MM.1S (cell line): ENCODE data around the gene RARA.

Experiments used
- DNase-seq: peaks from one replicate; pipeline ENCODE4 v3.0.0-alpha.2; 2015
- H2AFZ ChIP-seq: fragments of 300-600 bp; sonication (generic); 2 replicates; pipeline ENCODE4 v1.6.0; 2016; ENCODE audit warnings: antibody characterized with exemption, low read length
- H3F3A ChIP-seq: fragments of 300-600 bp; sonication (generic); 2 replicates; pipeline ENCODE4 v1.6.1; 2016; ENCODE audit warnings: mild to moderate bottlenecking, antibody characterized with exemption, low read length, moderate library complexity, mixed read lengths; ENCODE audit not compliant: insufficient read depth
- H3K27ac ChIP-seq: fragments of 300-600 bp; sonication (generic); 2 replicates; pipeline ENCODE4 v1.5.1; 2016; ENCODE audit warnings: mild to moderate bottlenecking, low read length
- H3K27me3 ChIP-seq: fragments of 300-600 bp; sonication (generic); replicated peaks from 2 replicates; pipeline ENCODE4 v1.6.0; 2016; ENCODE audit warnings: low read length; ENCODE audit not compliant: insufficient read depth
- H3K36me3 ChIP-seq: fragments of 300-600 bp; sonication (generic); replicated peaks from 2 replicates; pipeline ENCODE4 v1.6.1; 2016; ENCODE audit warnings: mild to moderate bottlenecking, low read length, mixed read lengths; ENCODE audit not compliant: insufficient read depth
- H3K4me1 ChIP-seq: fragments of 300-600 bp; sonication (generic); 2 replicates; pipeline ENCODE4 v1.6.1; 2016; ENCODE audit warnings: low read length, mixed read lengths
- H3K4me2 ChIP-seq: fragments of 300-600 bp; sonication (generic); 2 replicates; pipeline ENCODE4 v1.6.0; 2016; ENCODE audit warnings: low read depth, low read length
- H3K4me3 ChIP-seq: fragments of 300-600 bp; sonication (generic); 2 replicates; pipeline ENCODE4 v1.5.1; 2016; ENCODE audit warnings: low read length, mixed read lengths
- H3K79me2 ChIP-seq: fragments of 300-600 bp; sonication (generic); 2 replicates; pipeline ENCODE4 v1.6.1; 2016; ENCODE audit warnings: mixed run types, low read length, mixed read lengths
- H3K9ac ChIP-seq: fragments of 300-600 bp; sonication (generic); 2 replicates; pipeline ENCODE4 v1.6.1; 2016; ENCODE audit warnings: low read length, mixed read lengths
- H3K9me2 ChIP-seq: fragments of 300-600 bp; sonication (generic); replicated peaks from 2 replicates; pipeline ENCODE4 v1.6.1; 2016; ENCODE audit warnings: mild to moderate bottlenecking, low read length, mixed read lengths; ENCODE audit not compliant: insufficient read depth
- H3K9me3 ChIP-seq: fragments of 300-600 bp; sonication (generic); replicated peaks from 2 replicates; pipeline ENCODE4 v1.6.1; 2016; ENCODE audit warnings: mild to moderate bottlenecking, low read length, mixed read lengths; ENCODE audit not compliant: insufficient read depth
- H4K20me1 ChIP-seq: fragments of 300-600 bp; sonication (generic); 2 replicates; pipeline ENCODE4 v1.6.1; 2016; ENCODE audit warnings: mild to moderate bottlenecking, low read length, moderate library complexity, mixed read lengths; ENCODE audit not compliant: insufficient read depth
- EZH2 ChIP-seq: fragments of 300-600 bp; sonication (generic); optimal IDR thresholded peaks from 2 replicates; pipeline ENCODE3; 2017; ENCODE audit warnings: low read depth, mild to moderate bottlenecking, antibody characterized with exemption, low read length, mixed read lengths
- EZH2phosphoT487 ChIP-seq: fragments of 300-600 bp; sonication (generic); IDR thresholded peaks from 2 replicates; pipeline ENCODE4 v1.6.1; 2018; ENCODE audit warnings: antibody characterized with exemption, low read length
- TF ChIP-seq, protein P1 (sequence below): fragments of 300-600 bp; sonication (generic); IDR thresholded peaks from 2 replicates; pipeline ENCODE4 v1.5.1; 2016; ENCODE audit warnings: antibody characterized with exemption, low read length, mixed read lengths

RARA gene

DNA sequence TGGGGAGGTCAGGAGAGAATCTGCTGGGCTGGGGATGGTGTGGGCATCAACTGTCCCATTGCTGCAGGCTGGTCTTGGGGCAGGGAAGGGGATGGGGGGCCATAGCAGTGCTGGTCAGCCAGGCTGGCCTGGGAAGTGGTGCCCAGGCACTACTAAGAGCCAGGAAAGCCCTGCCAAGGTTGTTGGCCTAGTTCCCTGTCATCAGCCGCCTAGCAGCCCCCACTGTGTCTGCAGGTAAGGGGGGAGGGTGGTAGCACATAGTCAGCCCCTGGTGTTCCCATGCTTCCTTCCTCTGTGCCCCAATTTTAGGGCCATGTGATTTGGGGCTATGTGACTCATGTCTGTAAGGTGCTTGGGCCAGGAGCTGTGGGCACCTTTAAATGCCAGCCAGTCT lies 37.8 kb downstream of the RARA start:
- Histone ChIP-seq H3K79me2 (peaks cover 92% of the 10 kb centered on the region), H3K27ac (no peak overlapping the region), H3F3A (no peaks in the 10 kb centered on the region), H3K9me2 (no peaks in the 10 kb centered on the region), H3K4me2 (no peak overlapping the region), H2AFZ (no peak overlapping the region), H3K36me3 (no peaks in the 10 kb centered on the region), H3K9ac (no peak overlapping the region), H3K4me1 (no peaks in the 10 kb centered on the region), H4K20me1 (peaks cover 29% of the 10 kb centered on the region; the same call in 1 of the 2 replicates), H3K27me3 (no peaks in the 10 kb centered on the region), H3K9me3 (no peaks in the 10 kb centered on the region), H3K4me3 (no peak overlapping the region)
- no peak for TF ChIP-seq EZH2
- no peak for TF ChIP-seq EZH2phosphoT487
- TF ChIP-seq, protein P1, sequence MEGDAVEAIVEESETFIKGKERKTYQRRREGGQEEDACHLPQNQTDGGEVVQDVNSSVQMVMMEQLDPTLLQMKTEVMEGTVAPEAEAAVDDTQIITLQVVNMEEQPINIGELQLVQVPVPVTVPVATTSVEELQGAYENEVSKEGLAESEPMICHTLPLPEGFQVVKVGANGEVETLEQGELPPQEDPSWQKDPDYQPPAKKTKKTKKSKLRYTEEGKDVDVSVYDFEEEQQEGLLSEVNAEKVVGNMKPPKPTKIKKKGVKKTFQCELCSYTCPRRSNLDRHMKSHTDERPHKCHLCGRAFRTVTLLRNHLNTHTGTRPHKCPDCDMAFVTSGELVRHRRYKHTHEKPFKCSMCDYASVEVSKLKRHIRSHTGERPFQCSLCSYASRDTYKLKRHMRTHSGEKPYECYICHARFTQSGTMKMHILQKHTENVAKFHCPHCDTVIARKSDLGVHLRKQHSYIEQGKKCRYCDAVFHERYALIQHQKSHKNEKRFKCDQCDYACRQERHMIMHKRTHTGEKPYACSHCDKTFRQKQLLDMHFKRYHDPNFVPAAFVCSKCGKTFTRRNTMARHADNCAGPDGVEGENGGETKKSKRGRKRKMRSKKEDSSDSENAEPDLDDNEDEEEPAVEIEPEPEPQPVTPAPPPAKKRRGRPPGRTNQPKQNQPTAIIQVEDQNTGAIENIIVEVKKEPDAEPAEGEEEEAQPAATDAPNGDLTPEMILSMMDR: no peak
- no peak for DNase-seq

DNA sequence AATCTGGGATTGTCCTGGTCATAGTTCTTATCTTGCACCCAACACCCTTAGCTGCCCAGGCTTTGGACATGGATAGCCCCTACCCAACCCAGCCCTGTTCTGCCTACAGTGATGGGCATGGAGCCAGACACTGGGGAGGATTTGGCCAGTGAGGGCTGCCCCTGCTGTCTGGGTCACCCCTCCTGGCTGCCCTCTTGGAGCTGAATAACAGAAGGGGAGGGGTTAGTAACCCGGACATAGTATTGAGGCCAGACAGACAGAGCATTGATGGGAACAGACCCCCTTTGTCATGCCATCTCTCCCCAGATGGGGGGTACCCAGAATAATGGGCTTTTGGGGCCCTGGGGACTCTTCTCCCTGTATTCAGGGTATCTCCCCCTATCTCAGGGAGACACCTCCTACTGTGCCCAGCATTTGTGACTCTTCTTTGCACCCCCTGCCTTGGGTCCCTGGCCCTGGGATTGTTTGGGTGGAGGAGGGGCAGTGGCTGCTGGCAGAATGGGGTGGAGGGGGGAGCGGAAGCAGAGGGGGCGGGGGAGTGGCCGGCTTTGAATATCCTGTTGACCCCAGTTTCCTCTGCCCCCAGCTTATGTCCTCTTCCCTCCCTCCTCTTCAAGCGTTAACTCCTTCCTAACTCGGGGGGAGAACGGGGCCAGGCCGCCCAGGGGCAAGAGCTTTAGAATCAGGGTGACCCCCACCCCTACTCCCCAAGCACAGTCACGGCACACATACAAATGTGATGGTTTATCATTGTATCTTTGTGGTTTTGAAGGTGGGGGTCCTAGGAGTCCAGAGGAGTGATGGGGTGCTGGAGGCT lies 38.5 kb downstream of the RARA start:
- H3K9ac ChIP-seq: no peak overlapping the region
- H3K9me3 ChIP-seq: no peaks in the 10 kb centered on the region
- H3F3A ChIP-seq: no peaks in the 10 kb centered on the region
- peaks cover under 1% of the 10 kb centered on the region; the same call in 1 of the 2 replicates for H3K4me1 ChIP-seq
- H3K79me2 ChIP-seq: peaks cover 84% of the 10 kb centered on the region
- no peaks in the 10 kb centered on the region for H3K9me2 ChIP-seq
- no peak overlapping the region for H2AFZ ChIP-seq
- H3K27me3 ChIP-seq: no peaks in the 10 kb centered on the region
- no peak for DNase-seq
- H3K36me3 ChIP-seq: peaks cover 7% of the 10 kb centered on the region; the same call in 1 of the 2 replicates
- TF ChIP-seq EZH2phosphoT487 (no peak), EZH2 (no peak)
- TF ChIP-seq, protein P1: no peak
- peaks cover 29% of the 10 kb centered on the region; the same call in 1 of the 2 replicates for H4K20me1 ChIP-seq
- H3K27ac ChIP-seq: no peak overlapping the region
- no peak overlapping the region for H3K4me2 ChIP-seq
- no peak overlapping the region for H3K4me3 ChIP-seq

DNA sequence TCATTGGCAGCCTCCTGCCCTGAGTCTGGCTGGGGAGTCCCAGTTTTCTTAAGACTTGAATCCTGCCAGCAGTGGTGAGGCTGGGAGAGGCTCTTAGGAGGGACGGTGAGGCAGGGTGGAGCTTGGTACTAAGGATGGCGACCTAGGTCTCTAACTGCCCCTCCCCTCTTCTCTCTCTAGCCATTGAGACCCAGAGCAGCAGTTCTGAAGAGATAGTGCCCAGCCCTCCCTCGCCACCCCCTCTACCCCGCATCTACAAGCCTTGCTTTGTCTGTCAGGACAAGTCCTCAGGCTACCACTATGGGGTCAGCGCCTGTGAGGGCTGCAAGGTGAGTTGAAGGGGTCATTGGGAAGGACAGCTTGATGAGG lies 39.1 kb downstream of the RARA start:
- H3K4me2 ChIP-seq: no peak overlapping the region
- no peak for DNase-seq
- H2AFZ ChIP-seq: no peak overlapping the region
- no peak overlapping the region for H3K27ac ChIP-seq
- no peaks in the 10 kb centered on the region for H3K27me3 ChIP-seq
- H3K9me2 ChIP-seq: no peaks in the 10 kb centered on the region
- peaks cover 6% of the 10 kb centered on the region; the same call in 1 of the 2 replicates for H3F3A ChIP-seq
- peaks cover 78% of the 10 kb centered on the region for H3K79me2 ChIP-seq
- no peak overlapping the region for H3K9ac ChIP-seq
- no peak overlapping the region for H3K4me3 ChIP-seq
- TF ChIP-seq EZH2phosphoT487: no peak
- TF ChIP-seq, protein P1: no peak
- no peak for TF ChIP-seq EZH2
- H3K9me3 ChIP-seq: no peaks in the 10 kb centered on the region
- peaks cover 7% of the 10 kb centered on the region; the same call in 1 of the 2 replicates for H3K36me3 ChIP-seq
- H4K20me1 ChIP-seq: peaks cover 29% of the 10 kb centered on the region; the same call in 1 of the 2 replicates
- H3K4me1 ChIP-seq: peaks cover 5% of the 10 kb centered on the region; the same call in 1 of the 2 replicates
